ENCODE data around the gene TRMT10A. TPM values are rescaled to one million over a fixed set of nuclear protein-coding genes. Genes with fewer than 3 reads are reported as not detected.

TRMT10A gene
- total and polyA plus RNA-seq, 2 donors (not counting 3 experiments of a cell fraction or from before 2014, with no cell fraction given) = 1.7 to 8.4 TPM

DNA sequence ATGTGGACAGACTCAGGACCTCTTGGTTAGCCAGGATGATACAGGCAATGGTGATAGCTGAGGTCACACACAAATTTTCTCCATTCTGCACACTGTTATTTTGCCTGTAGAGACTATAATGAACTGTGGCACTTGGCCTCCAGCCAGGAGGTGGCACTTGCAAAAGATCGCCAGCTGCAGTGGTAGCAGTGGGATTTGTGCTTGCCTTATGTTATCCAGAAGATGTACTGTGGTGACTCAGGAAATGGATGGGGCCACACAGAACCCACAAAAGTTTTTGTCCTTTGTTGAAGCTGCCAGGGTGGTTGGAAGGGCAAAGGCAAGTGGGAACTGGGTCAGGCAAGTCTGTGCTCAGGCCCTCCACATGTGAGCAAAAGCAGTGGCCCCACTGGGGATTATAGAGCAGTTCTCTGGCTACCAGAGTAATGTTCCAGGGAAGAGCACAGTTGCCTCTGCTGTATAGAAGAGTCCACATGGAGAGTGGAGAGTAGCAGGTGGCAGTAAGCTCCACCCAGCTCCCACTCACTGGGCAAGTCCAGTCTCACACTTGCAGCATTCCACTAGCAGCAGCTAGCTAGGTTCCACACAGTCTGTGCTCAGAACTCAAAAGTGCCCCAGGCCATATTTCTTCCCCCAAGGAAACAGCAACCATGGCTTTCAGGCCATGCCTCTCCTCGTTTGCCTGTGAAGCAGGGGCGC lies 58.9 kb downstream of the TRMT10A start:
- Histone ChIP-seq H3K9ac (replicated peaks; ENCODE audit: extremely low read depth, insufficient read depth, low read length) (no peak overlapping the region), H3K4me3 (replicated peaks in 1 of 3; ENCODE audit: insufficient read depth in 1 of 3, low read depth in 1 of 3, low read length in 3 of 3) (no peak overlapping the region), H3K4me1 (ENCODE audit: control insufficient read depth, extremely low read depth, insufficient read depth, low read length) (no peaks in the 10 kb centered on the region), H3K79me2 (ENCODE audit: control insufficient read depth, insufficient read depth, low read length) (no peaks in the 10 kb centered on the region), H3K27ac (ENCODE audit: insufficient read depth, low read depth, low read length) (no peak overlapping the region), H3K9me3 (replicated peaks; ENCODE audit: control insufficient read depth, insufficient read depth, low read length) (no peaks in the 10 kb centered on the region), H4K20me1 (replicated peaks; ENCODE audit: control insufficient read depth, extremely low read depth, insufficient read depth, low read length) (no peaks in the 10 kb centered on the region), H3K36me3 (ENCODE audit: control insufficient read depth in 2 of 2, extremely low read depth in 1 of 2, insufficient read depth in 2 of 2, low read length in 2 of 2) (no peaks in the 10 kb centered on the region), H3K27me3 (ENCODE audit: control insufficient read depth in 2 of 2, insufficient read depth in 2 of 2, low read length in 2 of 2) (no peaks in the 10 kb centered on the region), H3K4me2 (ENCODE audit: insufficient read depth, low read length) (no peak overlapping the region), H2AFZ (ENCODE audit: low read depth, low read length) (no peak overlapping the region), H3K9me1 (replicated peaks; ENCODE audit: control insufficient read depth, extremely low read depth, insufficient read depth, low read length) (no peaks in the 10 kb centered on the region)
- TF ChIP-seq FOS (IDR thresholded peaks at IDR 0.05; ENCODE audit: borderline replicate concordance, insufficient read depth, low read length) = no peak
- TF ChIP-seq, protein P1, sequence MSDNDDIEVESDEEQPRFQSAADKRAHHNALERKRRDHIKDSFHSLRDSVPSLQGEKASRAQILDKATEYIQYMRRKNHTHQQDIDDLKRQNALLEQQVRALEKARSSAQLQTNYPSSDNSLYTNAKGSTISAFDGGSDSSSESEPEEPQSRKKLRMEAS (IDR thresholded peaks at IDR 0.05; ENCODE audit: insufficient read depth, insufficient read length) = no peak
- TF ChIP-seq CTCF (IDR thresholded peaks at IDR 0.05; ENCODE audit: extremely low read depth in 1 of 2, insufficient read depth in 1 of 2, low read depth in 1 of 2, low read length in 2 of 2) = no peak
- TF ChIP-seq MYC (IDR thresholded peaks at IDR 0.05; ENCODE audit: low read depth, low read length) = no peak
- intact Hi-C loops (cut with micrococcal nuclease) = no loop called here
- dilution Hi-C loops (cut with MboI; ENCODE audit: extremely low pct_ligation_motif_present, low sequenced_read_pairs) = no loop called here
- DNase-seq (ENCODE audit: low read depth, low spot score) (no peak), FAIRE-seq (no peak)
- ChIA-PET CTCF (no interaction called here), POLR2A (no interaction called here)
- no TSS peak for BruUV-seq (replicated peaks)

Other genes starting within 250 kb of the TRMT10A start
- gene ADH1B, start 242.6 kb downstream of the TRMT10A start, total RNA-seq = not detected in 2 replicates
- not detected in 2 replicates for gene ADH1B, start 242.6 kb downstream of the TRMT10A start, polyA plus RNA-seq
- not detected in 2 replicates for gene ADH1C, start 211.3 kb downstream of the TRMT10A start, total RNA-seq
- not detected in 2 replicates for gene ADH1C, start 211.3 kb downstream of the TRMT10A start, polyA plus RNA-seq
- gene ADH7, start 128.7 kb downstream of the TRMT10A start, total RNA-seq = not detected in 2 replicates
- gene ADH7, start 128.7 kb downstream of the TRMT10A start, polyA plus RNA-seq = not detected in 2 replicates
- gene C4orf17, start 53.0 kb downstream of the TRMT10A start, total RNA-seq = not detected in 2 replicates
- not detected in 2 replicates for gene C4orf17, start 53.0 kb downstream of the TRMT10A start, polyA plus RNA-seq
- not detected in 2 replicates for gene MTTP, start 10.8 kb upstream of the TRMT10A start, total RNA-seq
- not detected in 2 replicates for gene MTTP, start 10.8 kb upstream of the TRMT10A start, polyA plus RNA-seq
- not detected in 2 replicates for gene C4orf54, start 93.8 kb upstream of the TRMT10A start, total RNA-seq
- gene C4orf54, start 93.8 kb upstream of the TRMT10A start, polyA plus RNA-seq = not detected in 2 replicates